ENCODE results near the gene GLYATL1.

GLYATL1 gene

GRCh38 chr11:58939277-58939676 is at the start of gene GLYATL1:
GLYATL1 (plus strand) TSS chr11:58939488; CDS start chr11:58947088, 7,600 bp downstream.
- DNase-seq (ENCODE audit: low read depth), result no peak

GRCh38 chr11:58893899-58894298 is 45.4 kb upstream of the GLYATL1 start:
- DNase-seq (ENCODE audit: low read depth), result no peak

- no peak for DNase-seq (ENCODE audit: low read depth)
Measured at GRCh38 chr11:58898106-58898505, 41.2 kb upstream of the GLYATL1 start.

- DNase-seq (ENCODE audit: low read depth), result peak; percentile 52
Measured at GRCh38 chr11:58900479-58901420, 38.5 kb upstream of the GLYATL1 start.

- no peak for DNase-seq (ENCODE audit: low read depth)
Measured at GRCh38 chr11:58902881-58903280, 36.4 kb upstream of the GLYATL1 start.

GRCh38 chr11:58905011-58905720 is 34.1 kb upstream of the GLYATL1 start:
- DNase-seq (ENCODE audit: low read depth), result no peak

- DNase-seq (ENCODE audit: low read depth), result no peak
Measured at GRCh38 chr11:58905721-58906547, 33.4 kb upstream of the GLYATL1 start.

- DNase-seq (ENCODE audit: low read depth), result no peak
Measured at GRCh38 chr11:58907780-58908179, 31.5 kb upstream of the GLYATL1 start.

GRCh38 chr11:58912124-58912523 is 27.2 kb upstream of the GLYATL1 start:
- DNase-seq (ENCODE audit: low read depth), result no peak

GRCh38 chr11:58913685-58914084 is 25.6 kb upstream of the GLYATL1 start:
- DNase-seq (ENCODE audit: low read depth), result no peak

- DNase-seq (ENCODE audit: low read depth), result no peak
Measured at GRCh38 chr11:58914821-58915543, 24.3 kb upstream of the GLYATL1 start.

- no peak for DNase-seq (ENCODE audit: low read depth)
Measured at GRCh38 chr11:58916637-58917036, 22.7 kb upstream of the GLYATL1 start.

- DNase-seq (ENCODE audit: low read depth), result no peak
Measured at GRCh38 chr11:58917159-58917783, 22.0 kb upstream of the GLYATL1 start.

GRCh38 chr11:58919561-58919960 is 19.7 kb upstream of the GLYATL1 start:
- no peak for DNase-seq (ENCODE audit: low read depth)

- DNase-seq (ENCODE audit: low read depth), result no peak
Measured at GRCh38 chr11:58919980-58920379, 19.3 kb upstream of the GLYATL1 start.

- DNase-seq (ENCODE audit: low read depth), result no peak
Measured at GRCh38 chr11:58921778-58922390, 17.4 kb upstream of the GLYATL1 start.

GRCh38 chr11:58922479-58922878 is 16.8 kb upstream of the GLYATL1 start:
- no peak for DNase-seq (ENCODE audit: low read depth)

GRCh38 chr11:58923300-58923788 is 15.9 kb upstream of the GLYATL1 start:
- DNase-seq (ENCODE audit: low read depth), result no peak

GRCh38 chr11:58924230-58924629 is 15.1 kb upstream of the GLYATL1 start:
- DNase-seq (ENCODE audit: low read depth), result no peak

GRCh38 chr11:58926251-58926650 is 13.0 kb upstream of the GLYATL1 start:
- DNase-seq (ENCODE audit: low read depth), result no peak
